Measurements from ENCODE around the gene CAPS.

The CAPS gene

DNA sequence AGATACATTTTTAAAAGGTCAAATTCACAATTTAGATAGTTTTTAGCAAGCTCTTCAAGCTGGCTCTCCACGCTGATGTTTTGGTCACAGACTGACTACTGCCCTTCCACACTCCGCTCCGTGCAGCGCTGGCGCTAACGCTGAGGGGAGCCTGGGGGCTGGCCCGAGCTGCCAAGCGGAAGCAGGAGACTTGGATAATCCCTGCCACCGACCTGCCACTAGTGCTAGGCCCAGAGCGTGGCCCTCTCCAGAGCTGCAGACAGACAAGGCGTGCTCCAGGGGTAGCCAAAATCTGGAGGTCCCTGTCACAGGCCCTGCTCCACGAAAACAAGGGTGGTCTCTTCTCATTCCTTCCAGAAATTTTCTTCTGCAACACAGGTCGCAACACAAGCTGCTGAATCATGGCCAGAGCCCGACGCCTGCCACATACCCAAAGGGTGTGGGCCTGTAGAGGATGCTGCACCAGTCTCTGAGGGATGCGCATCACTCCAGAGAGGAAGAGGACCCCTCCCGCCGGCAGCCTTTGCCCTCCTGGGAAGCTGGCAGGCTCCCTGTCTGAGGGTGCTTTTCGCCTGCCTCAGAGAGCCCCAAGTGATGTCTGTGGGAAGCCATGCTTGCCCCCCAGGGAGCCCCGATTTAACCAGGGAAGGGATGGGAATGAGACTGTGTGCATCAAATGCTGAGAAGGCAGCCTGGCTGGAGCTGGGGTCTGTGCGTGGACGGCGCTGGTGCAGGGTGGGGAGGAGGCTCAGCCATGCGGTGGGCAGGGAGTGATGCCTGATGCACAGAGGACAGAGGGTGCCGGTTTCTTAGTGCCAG is 21.6 kb downstream of the CAPS start:
- FAIRE-seq = no peak

DNA sequence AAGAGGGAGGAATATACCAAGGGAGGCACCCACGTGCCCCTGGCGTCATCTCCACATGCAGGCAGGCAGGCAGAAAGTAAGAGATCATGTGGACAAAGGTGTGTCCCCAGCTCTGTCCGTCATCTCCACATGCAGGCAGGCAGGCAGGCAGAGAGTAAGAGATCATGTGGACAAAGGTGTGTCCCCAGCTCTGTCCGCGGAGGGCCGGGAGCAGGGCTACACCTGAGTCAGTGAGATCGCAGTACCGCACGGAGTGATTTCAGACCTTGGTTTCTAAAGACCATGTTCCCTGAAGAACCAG is 22.2 kb downstream of the CAPS start:
- no peak for FAIRE-seq

- no peak for FAIRE-seq
Observed at GRCh38 chr19:5937550-5937949, 23.5 kb downstream of the CAPS start.

- no peak for FAIRE-seq
Observed at GRCh38 chr19:5940260-5941208, 26.5 kb downstream of the CAPS start.

GRCh38 chr19:5941673-5942072 is 27.6 kb downstream of the CAPS start:
- FAIRE-seq = no peak

GRCh38 chr19:5943045-5943444 is 29.0 kb downstream of the CAPS start:
- no peak for FAIRE-seq

DNA sequence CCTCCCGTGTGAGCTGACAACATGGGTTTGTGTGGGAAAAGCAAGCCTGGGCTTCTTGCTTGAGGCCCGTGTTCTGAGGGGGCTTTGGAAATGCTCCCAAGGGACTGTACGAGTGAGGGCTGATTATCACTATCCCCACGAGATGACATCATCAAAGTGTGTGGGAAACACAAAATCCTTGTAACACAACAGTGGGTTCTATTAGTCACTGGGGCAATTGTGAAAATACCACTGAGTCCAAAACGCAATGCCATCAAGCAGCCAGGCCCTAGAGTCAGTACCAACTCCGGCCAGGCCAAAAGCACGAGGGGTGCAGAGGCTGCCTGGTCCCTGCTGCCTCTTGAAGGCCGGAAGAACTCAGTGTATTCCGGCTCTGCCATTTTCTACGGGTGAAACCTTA is 29.6 kb downstream of the CAPS start:
- FAIRE-seq = no peak

- FAIRE-seq = no peak
Observed at GRCh38 chr19:5947435-5947834, 33.4 kb downstream of the CAPS start.

DNA sequence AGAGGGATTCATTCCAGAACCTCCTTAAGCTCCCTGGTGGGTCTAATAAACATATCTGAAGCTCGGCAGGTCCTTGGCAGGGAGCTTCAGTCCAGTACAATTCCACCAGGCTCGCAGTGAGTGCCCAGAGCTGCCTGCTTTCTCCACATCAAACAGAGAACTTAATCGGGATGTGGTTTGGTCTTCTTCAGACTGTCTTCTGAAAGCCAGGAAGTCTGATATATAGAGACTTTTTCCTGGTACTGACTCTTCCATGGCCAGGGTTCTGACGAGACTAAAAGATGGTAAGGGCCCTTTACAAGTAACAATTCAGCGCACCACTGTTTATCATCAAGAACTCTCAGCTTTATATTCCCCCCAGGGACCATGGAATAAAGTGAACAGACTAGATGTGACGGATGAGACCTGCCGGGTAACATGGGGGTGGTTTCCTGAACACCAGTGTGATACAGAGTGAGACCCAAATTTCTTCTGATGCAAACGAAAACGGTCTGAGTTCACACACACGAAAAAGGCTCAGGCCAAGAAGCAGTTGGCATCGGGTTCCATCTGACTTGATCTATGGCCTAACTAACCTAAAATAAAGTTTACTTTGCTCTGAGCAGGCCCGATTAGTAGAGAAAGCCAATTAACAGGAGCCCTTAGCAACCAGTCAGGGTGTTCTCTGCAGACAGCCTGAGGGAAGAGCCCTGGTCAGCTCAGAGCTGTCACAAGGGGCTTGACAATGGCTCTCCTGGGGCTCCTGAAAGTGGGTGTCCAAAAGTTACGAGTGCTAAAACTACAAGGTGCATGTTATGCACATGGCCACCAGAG is 34.9 kb downstream of the CAPS start:
- FAIRE-seq = peak; percentile 56

DNA sequence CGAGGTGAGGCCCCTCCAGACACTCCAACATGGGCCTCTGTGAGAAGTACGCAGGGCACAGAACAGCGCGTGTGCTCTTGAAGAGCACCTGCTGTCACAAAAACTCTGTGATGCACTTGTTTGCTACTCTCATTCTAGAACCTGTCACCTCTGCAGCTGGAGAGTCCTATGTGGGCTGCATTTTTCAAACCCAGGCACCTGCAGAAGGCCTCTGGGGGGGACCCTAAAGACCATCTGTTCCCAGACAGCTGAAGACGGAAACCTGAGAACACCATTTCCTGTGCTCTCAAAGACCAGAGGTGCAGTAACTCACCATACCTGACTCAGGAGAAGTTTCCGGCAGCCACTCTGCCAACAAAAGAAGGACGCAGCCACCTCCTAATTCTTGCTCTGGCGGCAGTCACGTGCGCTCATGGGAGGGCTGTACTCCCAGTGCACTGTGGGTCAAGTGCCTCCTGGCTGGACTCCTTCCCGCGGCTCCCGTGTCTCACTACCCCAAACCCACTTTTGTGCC is 35.8 kb downstream of the CAPS start:
- FAIRE-seq = no peak

GRCh38 chr19:5950741-5951140 is 36.7 kb downstream of the CAPS start:
- FAIRE-seq = no peak

GRCh38 chr19:5951338-5951861 is 37.3 kb downstream of the CAPS start:
- no peak for FAIRE-seq

DNA sequence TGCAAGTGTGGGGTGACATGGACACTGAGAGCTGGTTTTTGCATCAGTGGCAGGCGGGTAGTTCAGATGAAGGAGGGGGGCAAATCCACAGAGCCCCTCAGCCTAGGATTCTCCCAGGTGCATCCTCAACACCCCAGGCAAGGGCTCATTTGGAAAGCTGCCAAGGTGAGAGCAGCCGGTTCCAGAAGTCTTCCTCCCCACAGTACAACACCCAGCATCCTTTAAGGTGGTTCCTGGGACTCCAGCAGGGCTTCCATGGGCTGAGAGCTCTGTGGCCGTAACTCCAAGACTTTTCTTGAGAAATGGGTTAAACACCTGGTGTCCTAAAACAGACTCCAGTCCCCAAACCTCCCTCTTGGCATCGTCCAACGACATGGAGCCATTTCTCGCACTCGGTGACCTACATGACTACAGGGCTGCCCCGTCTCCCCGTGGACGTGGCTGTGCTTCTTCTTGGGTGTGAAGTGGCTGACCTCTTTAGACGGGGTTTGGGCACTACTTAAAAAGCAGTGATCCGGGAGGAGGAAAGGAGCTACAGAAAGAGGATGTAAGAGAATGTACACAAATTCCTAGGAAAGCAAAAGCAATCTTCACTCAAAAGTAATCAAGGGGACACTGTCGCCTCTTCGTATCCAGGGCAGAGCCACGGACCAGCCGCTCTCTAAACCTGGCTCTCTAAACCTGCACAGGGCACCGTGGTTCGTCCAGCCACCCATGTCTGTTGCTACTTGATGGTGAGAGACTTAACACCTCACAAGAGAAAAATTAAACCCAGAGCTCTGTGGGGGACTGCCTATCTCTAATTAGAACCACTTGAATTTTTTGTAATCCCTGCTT is 38.4 kb downstream of the CAPS start:
- no peak for FAIRE-seq

GRCh38 chr19:5953030-5953589 is 39.1 kb downstream of the CAPS start:
- FAIRE-seq = no peak

GRCh38 chr19:5953680-5954213 is 39.7 kb downstream of the CAPS start:
- FAIRE-seq = no peak

GRCh38 chr19:5954293-5954692 is 40.2 kb downstream of the CAPS start:
- FAIRE-seq = no peak

- FAIRE-seq = no peak
Observed at GRCh38 chr19:5955636-5955935, 41.5 kb downstream of the CAPS start.

DNA sequence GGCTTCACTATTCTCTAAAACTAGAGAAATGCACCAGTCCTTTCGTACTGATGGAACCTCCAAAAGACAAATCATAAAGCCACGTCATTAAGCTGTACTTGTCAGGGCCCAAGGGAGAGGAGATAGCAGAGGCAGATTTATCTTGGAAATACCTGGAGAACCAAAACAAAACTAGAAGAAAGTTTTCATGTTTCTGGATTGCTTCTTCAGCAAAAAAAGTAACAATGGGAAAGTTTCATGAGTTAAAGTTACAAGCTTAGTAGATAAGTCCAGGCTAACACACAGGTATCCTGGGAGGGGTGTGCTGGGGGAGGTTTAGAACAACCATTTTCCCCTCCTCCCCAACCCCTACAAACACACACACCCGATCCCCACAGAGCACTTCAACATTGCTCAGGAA is 42.3 kb downstream of the CAPS start:
- no peak for FAIRE-seq

DNA sequence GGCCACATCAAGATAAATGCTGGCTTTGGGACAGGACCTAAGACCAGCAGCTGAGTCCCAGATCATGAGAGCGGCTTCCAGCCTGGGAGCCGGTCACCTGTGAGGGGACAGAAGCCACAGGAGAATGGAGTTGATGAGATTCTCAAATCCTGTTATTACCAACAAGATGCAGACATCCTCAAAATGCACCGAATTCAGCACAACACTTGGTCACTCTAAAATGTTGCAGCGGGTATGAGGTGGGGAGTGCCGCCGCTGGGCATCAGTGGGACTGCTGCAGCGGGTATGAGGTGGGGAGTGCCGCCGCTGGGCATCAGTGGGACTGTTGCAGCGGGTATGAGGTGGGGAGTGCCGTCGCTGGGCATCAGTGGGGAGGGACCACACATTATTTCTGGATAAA is 42.7 kb downstream of the CAPS start:
- FAIRE-seq = no peak

DNA sequence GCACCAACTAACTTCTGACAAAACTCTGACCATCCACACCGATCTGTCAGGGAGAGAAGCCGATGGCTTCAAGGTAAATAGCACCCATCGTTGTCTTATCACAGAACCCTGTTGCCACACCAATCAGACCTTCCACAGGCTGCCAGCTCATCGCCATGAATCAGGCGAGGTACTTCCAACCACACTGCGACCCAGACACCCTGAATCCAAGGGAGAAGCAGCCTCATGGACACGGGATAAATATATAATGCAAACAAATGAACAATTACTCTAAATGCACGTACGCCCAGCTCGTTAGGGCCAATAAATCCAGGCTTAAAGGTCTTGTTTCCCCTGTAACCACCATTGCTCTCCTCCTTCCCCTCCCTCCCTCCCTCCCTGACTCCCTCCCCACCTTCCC is 43.1 kb downstream of the CAPS start:
- FAIRE-seq = no peak

- no peak for FAIRE-seq
Observed at GRCh38 chr19:5958074-5958850, 44.2 kb downstream of the CAPS start.
